HL-60/S4 (cell line): Measurements from ENCODE around the gene CFAP97D1.

Experiments
- in situ Hi-C: fragments of 300-500 bp; cut with MboI; formaldehyde crosslinking; loops from 2 replicates; pipeline ENCODE4 v1.14.3; 2022; ENCODE audit warnings: low sequenced_read_pairs

The CFAP97D1 gene

DNA sequence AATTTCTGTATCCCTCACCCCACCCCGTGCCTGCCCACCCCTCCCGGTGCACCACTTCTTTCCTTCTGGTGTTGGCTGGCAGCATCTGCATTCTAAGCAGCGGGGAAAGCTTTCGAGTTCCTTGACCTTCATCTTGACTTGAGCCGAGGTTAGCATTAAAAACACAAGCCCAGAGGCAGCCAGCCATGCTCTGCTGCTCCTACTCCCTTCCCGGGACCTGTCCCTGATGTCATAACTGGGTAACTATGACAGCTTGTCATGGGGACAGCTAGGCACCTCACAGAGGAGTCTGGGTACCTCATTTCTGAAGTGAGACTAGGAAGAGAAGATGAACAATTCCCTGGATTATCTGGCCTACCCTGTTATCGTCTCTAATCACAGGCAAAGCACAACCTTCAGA is at the start of gene CFAP97D1:
Gene CFAP97D1, plus strand, starts transcription at position 301 of the 400 bp plus-strand sequence. Its CDS starts 28 bp downstream, at position 329.
- in situ Hi-C loops = no loop called here

DNA sequence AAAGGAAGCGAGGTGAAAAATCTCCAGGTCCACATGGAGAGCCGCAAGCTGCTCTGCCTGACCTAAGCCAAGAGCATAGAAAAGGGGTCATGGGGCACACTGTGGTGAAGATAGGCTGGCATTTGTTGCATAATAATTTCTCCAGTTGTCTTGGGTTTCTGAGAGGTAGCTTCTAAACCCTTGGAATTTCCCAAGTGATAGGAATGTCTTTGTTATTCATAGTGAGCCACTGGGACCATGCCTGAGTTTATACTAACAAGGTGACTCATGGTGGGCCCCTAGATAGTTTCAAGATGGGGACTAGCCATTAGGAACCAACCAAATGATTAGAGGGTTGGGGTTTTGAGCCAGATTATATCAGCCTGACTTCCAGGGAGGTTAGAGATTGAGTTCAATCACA is 47.3 kb upstream of the CFAP97D1 start:
- in situ Hi-C loops = no loop called here

DNA sequence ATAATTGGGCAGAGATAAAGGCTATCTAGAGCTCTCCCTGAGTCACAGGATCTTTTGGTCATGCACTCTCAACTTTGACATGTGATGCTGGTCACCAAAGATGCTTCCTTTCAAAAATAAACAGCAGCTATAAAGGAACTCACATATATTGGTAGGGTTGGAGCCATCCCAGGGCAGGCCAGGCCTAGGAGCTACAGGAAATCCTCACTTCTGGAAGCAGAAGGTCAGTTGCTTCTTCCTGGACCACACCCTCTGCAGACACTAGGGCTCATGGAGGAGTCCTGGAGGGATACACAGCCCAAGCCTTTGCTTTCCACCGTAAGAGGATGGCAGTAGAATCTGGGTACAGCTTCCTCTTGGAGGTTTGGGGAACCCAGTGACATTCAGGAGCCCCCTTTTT is 46.3 kb upstream of the CFAP97D1 start:
- in situ Hi-C loops = no loop called here

DNA sequence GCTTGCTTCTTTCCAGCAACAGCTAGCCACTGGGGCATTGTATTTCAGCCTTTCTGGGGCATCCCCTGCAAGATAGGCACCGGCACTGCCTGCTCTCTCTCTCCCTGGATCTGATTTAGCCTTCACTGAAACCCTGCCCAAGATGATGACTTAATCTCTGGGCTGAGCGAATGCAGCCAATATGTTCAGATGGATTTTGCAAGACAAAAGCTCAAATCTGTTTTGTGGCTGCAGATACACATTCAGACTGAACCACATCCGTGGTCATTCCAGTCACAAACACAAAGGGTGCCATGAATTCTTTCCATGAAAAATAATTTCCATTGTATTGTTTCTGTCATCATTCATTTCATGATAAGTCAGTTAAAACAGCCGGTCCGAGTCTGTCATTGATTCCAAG is 45.9 kb upstream of the CFAP97D1 start:
- in situ Hi-C loops = no loop called here

DNA sequence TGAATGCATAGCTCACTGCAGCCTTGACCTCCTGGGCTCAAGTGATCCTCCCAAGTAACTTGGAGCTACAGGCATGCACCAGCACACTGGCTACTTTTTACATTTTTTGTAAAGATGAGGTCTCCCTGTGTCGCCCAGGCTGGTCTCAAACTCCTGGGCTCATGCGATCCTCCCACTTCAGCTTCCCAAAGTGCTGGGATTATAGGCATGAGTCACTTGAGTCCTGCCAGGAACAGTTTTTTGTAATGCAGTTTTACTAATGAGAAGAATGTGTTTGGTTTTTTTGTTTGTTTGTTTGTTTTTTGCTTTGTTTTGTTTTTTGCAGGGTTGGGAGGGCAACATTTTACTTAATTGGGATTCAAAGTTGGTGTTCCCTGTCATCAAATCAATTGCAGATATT is 43.8 kb upstream of the CFAP97D1 start:
- in situ Hi-C loops = no loop called here

DNA sequence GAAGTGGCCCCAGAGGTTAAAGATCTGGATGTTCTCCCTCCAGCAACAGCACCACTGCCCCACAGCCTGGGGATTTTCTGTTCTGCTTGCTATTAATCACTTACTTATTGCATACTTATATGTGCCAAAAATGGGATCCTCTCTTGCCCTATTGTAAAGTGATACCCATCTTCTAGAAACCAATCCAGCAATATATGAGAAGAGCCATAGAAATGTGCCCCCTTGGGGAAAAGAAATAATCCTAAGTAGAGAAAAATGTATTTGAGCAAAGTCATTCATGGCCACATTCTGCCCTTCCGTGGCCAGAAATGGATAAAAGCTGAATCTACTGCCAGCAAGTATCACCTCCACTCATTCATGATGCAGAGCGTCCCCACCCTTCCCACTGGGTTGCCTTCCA is 42.5 kb upstream of the CFAP97D1 start:
- in situ Hi-C loops = no loop called here

DNA sequence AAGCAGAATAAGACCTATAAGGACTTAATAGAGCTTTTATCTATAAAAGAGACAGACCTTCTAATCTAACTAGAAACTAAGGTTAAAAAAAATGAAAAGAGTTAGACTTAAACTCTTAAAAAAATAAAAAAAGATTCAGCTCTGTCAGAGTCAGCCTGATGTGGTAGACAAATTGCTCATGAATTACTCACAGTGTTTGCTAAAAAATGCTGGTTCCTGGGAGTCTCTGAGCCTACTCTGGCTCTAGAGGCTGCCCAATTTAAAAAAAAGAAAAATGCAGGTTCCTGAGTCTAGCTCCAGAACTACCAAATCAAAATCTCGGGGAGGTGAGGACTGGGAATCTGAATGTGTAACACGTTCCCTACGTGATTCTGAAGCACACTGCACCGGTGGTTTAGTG is 39.7 kb upstream of the CFAP97D1 start:
- in situ Hi-C loops = no loop called here

DNA sequence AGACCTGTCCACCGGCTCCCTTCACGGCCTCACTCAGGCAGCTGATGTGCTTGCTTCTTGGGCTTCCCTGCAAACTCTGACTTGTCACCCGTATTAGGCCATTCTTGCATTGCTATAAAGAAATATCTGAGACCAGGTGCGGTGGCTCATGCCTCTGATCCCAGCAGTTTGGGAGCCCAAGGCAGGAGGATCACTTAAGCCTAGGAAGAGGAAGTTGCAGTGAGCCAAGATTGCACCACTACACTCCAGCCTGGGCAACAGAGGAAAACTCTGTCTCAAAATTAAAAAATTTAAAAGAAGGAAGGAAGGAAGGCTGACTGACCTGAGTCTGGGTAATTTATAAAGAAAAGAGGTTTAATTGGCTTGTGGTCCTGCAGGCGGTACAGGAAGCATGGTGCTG is 38.6 kb upstream of the CFAP97D1 start:
- in situ Hi-C loops = no loop called here

DNA sequence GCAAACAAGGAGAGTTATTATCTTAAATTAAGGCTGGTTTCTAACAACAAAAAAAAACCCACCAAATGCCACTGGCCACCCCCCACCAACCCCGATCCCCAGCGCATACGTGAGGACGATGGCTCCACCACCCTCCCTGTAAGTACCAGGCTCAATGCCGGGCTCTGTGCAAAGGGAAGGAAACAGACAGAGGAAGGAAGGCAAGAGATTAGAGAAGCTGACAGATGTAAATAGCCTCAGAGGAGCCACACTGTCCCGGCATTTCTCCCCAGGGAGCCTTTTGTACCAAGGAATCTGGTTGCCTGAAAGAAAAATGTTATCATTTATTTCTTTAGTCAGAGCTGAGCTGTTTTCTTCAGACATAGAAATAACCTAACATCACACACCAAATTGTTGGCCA is 34.7 kb upstream of the CFAP97D1 start:
- in situ Hi-C loops = no loop called here

DNA sequence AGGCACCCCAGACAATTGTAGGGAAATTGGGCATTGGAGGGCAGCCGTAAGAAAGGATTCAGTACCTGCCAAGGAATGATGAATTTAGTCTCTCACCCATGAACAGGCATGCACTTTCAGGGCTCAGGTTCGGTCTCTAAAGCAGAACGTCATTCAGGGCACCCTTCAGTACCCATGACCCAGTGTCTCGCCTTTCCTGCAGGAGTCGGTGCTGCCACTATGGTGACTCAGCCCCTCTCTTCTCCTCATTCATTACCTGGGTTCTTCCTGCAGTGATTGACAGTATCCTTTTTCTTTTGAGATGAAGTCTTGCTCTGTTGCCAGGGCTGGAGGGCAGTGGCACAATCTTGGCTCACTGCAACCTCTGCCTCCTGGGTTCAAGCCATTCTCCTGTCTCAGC is 30.1 kb upstream of the CFAP97D1 start:
- in situ Hi-C loops = no loop called here

DNA sequence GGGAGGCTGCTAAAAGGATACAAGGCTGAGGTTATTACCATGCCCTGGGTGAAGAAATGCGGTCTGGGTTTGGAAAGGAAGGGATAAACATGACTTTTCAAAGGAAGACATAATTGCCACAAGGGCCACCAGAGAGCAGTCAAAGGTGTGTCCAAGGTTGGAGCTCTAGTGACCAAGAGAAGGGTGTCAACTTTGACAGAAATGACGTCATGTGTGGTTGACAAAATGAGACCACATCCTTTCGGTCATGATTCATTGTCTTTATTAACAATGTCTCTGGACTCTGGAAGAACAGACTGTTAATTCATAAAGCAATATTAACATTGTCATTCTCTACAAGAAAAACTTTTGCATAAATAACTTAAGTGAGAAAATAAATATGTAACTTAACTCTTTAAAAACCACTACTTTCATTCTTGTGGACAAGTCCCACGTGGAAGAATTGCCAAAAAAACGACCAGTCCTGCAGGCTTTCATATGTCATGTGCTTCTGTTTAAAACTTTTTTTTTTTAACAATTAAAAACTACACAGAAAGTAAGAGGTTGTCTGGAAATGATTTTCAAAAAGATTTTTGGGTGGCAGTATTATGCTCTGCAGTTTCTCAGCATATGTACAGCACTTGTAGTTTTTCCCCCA is 26.6 kb upstream of the CFAP97D1 start:
- in situ Hi-C loops = no loop called here

DNA sequence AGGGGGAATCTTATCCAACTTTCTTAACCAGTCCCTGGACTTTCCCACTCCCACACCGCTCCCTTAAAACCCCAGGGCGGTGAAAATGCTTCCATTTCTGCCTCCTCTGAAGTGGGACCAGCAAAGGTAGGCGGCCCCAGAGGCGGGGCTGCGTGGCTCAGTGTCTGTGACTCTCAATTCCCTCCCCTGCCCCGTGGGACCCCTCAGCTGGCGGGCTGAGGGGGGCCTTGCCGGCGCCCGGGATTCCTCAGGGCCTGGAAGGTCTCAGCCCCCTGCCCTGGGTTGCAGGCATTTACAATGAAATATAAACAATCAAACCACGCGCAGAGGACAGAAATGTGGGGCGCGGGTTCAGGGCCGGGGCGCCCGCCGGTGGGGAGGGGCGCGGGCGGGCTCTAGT is 25.3 kb upstream of the CFAP97D1 start:
- in situ Hi-C loops = no loop called here

DNA sequence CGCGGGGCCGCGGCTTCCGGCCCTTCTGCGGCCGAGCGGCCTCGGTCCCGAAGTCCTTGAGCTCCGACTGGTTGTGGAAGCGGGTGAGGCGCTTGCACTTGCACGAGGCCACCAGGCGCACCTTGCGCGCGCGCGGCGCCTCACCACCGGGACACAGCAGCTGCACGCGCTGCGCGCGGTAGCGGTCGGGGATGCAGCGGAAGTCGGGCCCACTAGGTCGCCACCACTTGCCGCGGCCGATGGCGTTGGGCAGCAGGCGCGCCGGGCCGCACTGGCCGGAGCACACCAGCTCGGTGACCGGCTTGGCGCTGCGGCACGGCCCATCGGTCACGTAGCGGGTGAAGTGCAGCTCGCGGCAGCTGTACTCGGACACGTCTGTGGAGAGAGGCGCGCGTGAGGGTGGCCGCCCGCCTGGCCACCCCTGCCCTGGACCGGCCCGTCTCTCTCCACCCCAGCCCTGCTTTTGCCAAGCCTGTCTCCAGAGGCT is 24.8 kb upstream of the CFAP97D1 start:
- in situ Hi-C loops = no loop called here

DNA sequence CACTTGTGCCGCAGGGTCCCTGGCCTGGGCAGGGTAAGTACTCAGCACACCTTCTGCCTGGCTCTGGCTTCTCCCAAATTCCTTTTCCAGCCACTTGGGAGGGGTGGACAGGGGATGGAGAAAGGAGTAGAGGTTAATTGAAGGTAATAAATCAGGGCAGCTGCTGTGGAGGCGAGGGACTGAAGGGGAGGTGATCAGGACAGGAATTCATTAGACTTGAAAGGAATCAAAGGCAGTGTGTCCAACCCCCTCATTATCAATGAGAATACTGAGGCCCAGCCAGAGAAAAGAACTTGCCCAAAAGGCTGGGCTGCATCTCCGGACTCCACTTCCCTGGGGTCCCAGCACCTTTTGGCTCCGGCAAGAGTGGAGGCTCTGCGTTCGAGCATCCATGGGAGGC is 24.0 kb upstream of the CFAP97D1 start:
- in situ Hi-C loops = no loop called here

DNA sequence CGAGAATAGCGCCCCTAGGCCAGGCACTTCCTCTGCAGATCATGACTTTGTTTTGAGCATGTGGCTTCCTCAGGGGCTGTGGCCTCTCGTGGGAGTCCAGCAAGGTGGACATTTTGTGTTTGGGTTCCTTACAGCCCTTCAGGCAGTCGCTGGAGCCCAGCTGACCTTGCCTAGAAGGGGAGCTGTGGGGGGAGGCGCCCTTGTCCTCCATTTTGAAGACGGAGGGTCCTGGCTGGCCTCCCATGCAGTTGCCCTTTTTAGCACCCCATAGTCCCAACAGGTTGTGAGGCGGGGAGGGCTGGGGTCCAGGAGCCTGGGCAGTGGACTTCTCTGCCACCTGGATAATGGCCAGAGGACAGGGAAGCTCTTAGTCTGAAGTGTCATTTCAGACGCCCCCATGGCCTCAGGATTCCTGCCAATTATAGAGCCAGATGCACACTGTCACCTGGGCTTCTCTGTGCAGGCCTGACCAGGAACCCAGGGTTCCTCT is 23.0 kb upstream of the CFAP97D1 start:
- in situ Hi-C loops = no loop called here

DNA sequence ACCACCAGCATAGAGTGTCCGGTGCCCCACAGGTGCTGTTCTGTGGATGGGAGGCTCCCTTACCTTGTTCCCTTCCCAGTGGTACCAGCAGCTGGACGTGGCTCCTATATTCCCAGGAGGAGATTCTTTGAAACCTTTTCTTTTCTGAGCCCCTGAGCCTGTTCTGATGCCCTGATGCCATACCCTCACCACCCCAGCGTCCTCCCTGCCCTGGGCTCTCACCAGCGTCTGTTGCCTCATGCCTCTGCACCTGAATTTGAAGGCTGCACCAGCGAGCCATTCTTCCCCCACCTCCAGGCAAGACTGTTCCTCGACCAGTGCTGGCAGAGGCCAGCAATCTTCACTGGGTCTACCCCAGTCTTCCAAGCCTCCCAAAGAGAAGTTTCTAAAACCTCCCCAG is 22.1 kb upstream of the CFAP97D1 start:
- in situ Hi-C loops = no loop called here

DNA sequence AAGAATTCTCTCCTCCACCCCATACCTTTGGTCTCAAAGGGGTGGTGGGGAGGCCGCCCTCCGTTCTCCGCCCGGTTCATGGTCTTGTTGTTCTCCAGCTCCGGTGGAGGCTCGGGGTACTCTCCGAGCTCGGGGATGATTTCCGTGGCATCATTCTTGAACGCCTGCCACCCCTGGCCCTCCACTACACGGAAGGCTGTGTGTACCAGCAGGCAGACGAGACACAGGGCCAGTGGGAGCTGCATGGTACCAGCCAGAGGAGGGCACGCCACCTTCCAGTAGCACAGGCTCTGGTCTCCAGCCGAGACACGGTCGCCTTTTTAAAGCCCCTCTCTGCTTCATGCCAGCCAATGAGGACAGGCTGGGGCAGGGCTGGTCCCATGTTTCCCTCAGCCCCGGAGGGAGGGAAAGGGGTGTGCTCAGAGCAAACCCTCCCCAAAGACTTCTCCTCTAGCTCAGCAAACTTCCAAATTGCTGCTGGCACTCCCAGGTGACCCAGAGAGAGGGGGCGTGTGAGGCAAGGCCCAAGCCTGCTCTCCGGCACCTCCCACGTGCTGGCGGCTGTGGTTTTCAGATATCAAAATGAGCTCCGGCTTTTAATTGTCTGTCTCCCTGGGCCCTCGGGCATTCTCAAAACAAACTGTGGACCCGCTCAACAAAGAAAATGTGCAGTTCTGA is 21.6 kb upstream of the CFAP97D1 start, which contains the start of gene SOST:
Gene SOST, minus strand, starts transcription at position 295 of the 678 bp plus-strand sequence. Its CDS starts 50 bp downstream, at position 245.
- in situ Hi-C loops = no loop called here

DNA sequence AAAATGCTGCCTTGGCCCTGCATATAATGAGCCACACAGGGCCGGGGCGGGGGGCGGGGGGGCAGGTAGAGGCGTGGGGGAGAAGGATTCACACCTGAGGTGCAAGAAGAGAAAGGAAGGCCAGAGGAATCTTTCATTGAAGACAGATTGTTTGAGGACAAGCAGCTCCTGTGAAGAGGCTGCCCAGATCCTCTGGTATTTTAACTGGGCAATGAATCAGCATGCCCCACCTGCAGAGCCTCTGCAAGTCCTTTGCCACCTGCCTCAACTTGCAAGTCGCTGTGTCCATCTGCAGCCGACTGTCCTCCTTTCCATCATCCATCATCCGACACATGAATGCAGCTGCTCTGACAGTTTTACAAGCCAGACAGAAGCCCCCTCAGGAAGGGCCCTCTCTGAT is 20.4 kb upstream of the CFAP97D1 start:
- in situ Hi-C loops = loop anchor here (5.0 kb wide), 2 partner anchors 73 to 183 kb away; no protein-coding TSS in a partner anchor

DNA sequence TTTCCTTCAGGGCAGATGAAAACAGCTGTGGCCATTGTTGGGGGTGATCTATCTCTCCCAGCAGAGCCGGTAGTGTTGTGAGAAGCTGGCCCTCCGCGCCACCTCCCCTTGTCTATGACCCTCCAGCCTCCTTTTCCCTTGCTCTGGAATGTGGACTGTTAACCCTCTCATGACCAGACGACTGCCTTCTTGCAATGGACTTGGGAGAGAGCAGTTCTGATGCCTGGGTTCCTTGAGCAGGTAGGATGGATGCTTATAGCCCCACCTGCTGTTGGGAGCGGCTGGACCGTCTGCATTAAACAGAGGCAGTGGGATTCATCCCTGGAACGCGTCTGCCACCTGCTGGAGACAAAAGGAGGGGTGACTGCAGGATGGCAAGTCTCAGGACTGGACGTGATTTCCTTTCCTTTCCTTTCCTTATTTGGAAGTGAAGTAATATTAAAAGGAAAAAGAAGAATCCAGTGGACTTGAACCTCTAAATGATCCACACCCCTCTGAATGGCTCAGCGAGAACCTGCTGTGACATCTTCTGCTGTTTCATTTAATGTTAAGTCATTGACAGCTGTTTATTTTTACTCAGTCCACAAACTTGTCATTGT is 19.9 kb upstream of the CFAP97D1 start:
- in situ Hi-C loops = loop anchor here (5.0 kb wide), 2 partner anchors 73 to 183 kb away; no protein-coding TSS in a partner anchor

DNA sequence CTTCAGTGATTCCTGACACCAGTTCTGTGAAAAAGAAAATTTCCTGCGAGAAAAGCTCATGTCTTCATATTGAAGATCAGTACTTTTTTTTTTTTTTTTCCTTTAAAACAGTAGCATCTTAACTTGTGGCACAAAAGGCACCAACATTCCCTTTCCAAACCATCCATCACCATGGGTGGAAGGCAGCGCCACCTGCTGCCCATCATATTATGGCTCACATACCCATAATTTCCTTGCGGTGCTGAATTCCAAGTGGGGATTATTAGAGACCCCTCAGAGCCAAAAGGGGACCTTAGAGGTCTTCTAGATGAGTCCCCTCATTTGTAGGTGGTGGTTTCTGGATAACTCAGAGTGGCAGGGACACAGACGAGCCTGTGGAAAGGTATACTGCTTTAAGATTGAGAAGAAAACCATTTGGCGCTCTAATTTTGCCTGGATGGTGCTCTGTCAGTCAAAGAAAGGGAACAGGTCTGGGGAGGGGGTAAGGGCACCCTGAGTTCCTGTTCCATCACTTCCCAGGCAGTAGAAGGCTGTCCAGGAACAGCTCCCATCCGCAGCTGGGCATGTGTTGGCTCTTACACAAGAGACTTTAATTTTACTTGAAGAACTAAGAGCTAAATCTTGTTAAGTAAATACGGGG is 13.7 kb upstream of the CFAP97D1 start:
- in situ Hi-C loops = no loop called here

DNA sequence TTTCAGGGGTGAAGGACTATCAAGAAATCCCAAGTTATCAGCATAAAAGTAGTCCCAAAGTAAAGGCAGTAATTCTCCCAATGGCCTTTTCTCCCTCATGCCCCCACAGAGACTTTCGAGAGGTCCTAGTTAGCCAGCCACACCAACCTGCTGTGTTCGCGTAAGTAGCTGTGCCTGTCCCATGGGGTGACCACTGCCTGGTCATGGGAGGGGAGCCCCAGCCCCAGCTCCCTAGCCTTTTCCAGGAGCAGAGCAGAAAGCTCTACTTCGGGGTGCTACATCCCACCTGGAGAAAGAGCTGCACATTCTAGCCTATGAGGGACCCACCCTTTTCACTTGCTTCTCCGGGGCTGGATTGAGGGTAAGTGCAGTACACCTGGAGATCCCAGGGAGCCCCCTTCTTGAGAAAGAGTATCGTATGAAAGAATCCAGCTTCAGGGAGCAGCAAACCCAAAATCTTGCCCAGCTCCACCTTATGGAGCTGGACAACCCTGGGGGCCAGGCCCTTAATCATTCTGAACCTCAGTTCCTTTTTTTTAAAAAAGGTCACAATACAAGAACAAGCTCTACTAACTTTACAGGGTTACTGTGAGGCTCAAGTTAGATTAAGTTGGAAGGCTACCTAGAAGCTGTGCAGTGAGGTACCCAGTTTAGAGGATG is 13.1 kb upstream of the CFAP97D1 start:
- in situ Hi-C loops = no loop called here
